ENCODE data around the gene PMS1. TPM values are rescaled to one million over a fixed set of nuclear protein-coding genes. Genes with fewer than 3 reads are reported as not detected.
A peak's percentile ranks its signal among the peaks of the same experiment; 100 is the strongest.

The PMS1 gene
- total RNA-seq, 2 donors from 2014 or later: 17.6 to 20.1 TPM

- Histone ChIP-seq H3K27me3 (no peaks in the 10 kb centered on the region), H3K4me3 (no peak overlapping the region), H3K27ac (no peak overlapping the region), H3K9me3 (no peaks in the 10 kb centered on the region), H3K36me3 (replicated peaks in 1 of 2; ENCODE audit: insufficient read depth in 1 of 2, low read depth in 2 of 2) (no peaks in the 10 kb centered on the region), H3K4me1 (peaks cover 11% of the 10 kb centered on the region)
- 51 to 60% methylated on average over 4 of the region's 4 CpGs for WGBS, 2 donors
- TF ChIP-seq POLR2A (IDR thresholded peaks at IDR 0.05) (no peak), CTCF (IDR thresholded peaks at IDR 0.05) (no peak)
- ATAC-seq (no peak), DNase-seq (no peak)
- intact Hi-C loops (cut with DNase I): no loop called here
These were observed 51.8 kb downstream of the PMS1 start for GRCh38 chr2:189835855-189836558.

- H3K27ac ChIP-seq: no peak overlapping the region
- intact Hi-C loops (cut with DNase I): no loop called here
- WGBS, 2 donors: 63 to 68% methylated on average over 4 of the region's 4 CpGs
These were observed 52.4 kb downstream of the PMS1 start for GRCh38 chr2:189836644-189837043.

GRCh38 chr2:189837326-189837725 lies 53.1 kb downstream of the PMS1 start:
- H3K36me3 ChIP-seq (replicated peaks in 1 of 2; ENCODE audit: insufficient read depth in 1 of 2, low read depth in 2 of 2): no peaks in the 10 kb centered on the region
- 86 to 98% methylated on average over 2 of the region's 2 CpGs for WGBS, 2 donors
- H3K9me3 ChIP-seq: no peaks in the 10 kb centered on the region
- H3K27ac ChIP-seq: no peak overlapping the region
- intact Hi-C loops (cut with DNase I): no loop called here
- H3K4me3 ChIP-seq: no peak overlapping the region
- no peaks in the 10 kb centered on the region for H3K27me3 ChIP-seq
- ATAC-seq (no peak), DNase-seq (peak in 1 of 4 donors; percentile 4)
- TF ChIP-seq POLR2A (IDR thresholded peaks at IDR 0.05) (no peak), CTCF (IDR thresholded peaks at IDR 0.05) (no peak)
- peaks cover 11% of the 10 kb centered on the region for H3K4me1 ChIP-seq

More at GRCh38 chr2:189836644-189837043, 52.4 kb downstream of the PMS1 start:
- no peak for ATAC-seq
- H3K4me3 ChIP-seq: no peak overlapping the region
- H3K27me3 ChIP-seq: no peaks in the 10 kb centered on the region
- no peak for TF ChIP-seq POLR2A (IDR thresholded peaks at IDR 0.05)
- no peak for TF ChIP-seq CTCF (IDR thresholded peaks at IDR 0.05)
- no peaks in the 10 kb centered on the region for H3K36me3 ChIP-seq (replicated peaks in 1 of 2; ENCODE audit: insufficient read depth in 1 of 2, low read depth in 2 of 2)
- DNase-seq: no peak
- no peaks in the 10 kb centered on the region for H3K9me3 ChIP-seq
- peaks cover 11% of the 10 kb centered on the region for H3K4me1 ChIP-seq

- Histone ChIP-seq H3K36me3 (replicated peaks in 1 of 2; ENCODE audit: insufficient read depth in 1 of 2, low read depth in 2 of 2) (no peaks in the 10 kb centered on the region), H3K4me1 (peaks cover 11% of the 10 kb centered on the region), H3K9me3 (no peaks in the 10 kb centered on the region), H3K27me3 (no peaks in the 10 kb centered on the region), H3K27ac (no peak overlapping the region), H3K4me3 (no peak overlapping the region)
- intact Hi-C loops (cut with DNase I): no loop called here
- TF ChIP-seq POLR2A (IDR thresholded peaks at IDR 0.05): no peak
- no peak for TF ChIP-seq CTCF (IDR thresholded peaks at IDR 0.05)
- DNase-seq (no peak), ATAC-seq (no peak)
These were observed 56.8 kb downstream of the PMS1 start for GRCh38 chr2:189841019-189841418.

- Histone ChIP-seq H3K4me1 (no peaks in the 10 kb centered on the region), H3K4me3 (no peak overlapping the region), H3K27ac (no peak overlapping the region), H3K36me3 (replicated peaks in 1 of 2; ENCODE audit: insufficient read depth in 1 of 2, low read depth in 2 of 2) (no peaks in the 10 kb centered on the region), H3K9me3 (no peaks in the 10 kb centered on the region), H3K27me3 (no peaks in the 10 kb centered on the region)
- intact Hi-C loops (cut with DNase I): no loop called here
- TF ChIP-seq POLR2A (IDR thresholded peaks at IDR 0.05) (no peak), CTCF (IDR thresholded peaks at IDR 0.05) (no peak)
- no peak for ATAC-seq
- WGBS, 2 donors: 86 to 94% methylated on average over 2 of the region's 2 CpGs
- DNase-seq: no peak
These were observed 64.0 kb downstream of the PMS1 start for GRCh38 chr2:189848276-189848675.
